ENCODE measurements around the gene DPP6.

DNA sequence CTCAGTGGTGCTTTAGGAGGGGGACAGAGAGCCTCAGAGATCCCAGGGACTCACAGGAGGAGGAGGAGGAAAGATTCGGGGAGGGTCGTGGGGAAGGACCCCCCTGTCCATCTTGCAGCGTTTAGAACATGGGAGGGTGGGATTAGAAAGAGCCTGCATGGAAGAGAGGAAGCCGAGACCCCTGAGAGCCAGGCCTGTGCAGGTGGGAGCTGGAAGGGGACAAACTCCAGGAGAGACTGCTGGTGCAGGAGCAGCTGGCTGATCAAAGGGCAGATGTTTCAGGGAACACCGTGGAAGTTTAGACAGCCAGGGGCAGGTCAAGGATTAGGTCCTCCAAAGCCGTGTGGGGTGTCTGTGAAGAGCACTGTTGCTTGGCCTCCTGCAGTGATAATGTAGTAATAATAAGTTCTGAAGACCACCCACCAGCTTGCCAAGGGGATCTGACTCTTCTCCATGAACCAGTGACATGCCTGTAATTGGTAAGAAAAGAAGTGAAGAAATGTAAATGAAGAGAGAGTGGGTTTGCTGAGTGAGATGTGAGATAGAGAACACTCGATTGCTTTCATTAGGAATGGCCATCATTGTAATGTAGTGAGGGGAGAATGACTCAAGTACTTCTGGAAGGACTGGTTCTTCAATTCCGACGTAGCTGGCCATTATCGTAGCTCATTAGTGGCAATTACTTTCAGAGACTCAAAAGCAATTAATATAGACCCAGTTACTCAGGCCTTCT lies 525.1 kb downstream of the DPP6 start:
- TF ChIP-seq, protein P1, sequence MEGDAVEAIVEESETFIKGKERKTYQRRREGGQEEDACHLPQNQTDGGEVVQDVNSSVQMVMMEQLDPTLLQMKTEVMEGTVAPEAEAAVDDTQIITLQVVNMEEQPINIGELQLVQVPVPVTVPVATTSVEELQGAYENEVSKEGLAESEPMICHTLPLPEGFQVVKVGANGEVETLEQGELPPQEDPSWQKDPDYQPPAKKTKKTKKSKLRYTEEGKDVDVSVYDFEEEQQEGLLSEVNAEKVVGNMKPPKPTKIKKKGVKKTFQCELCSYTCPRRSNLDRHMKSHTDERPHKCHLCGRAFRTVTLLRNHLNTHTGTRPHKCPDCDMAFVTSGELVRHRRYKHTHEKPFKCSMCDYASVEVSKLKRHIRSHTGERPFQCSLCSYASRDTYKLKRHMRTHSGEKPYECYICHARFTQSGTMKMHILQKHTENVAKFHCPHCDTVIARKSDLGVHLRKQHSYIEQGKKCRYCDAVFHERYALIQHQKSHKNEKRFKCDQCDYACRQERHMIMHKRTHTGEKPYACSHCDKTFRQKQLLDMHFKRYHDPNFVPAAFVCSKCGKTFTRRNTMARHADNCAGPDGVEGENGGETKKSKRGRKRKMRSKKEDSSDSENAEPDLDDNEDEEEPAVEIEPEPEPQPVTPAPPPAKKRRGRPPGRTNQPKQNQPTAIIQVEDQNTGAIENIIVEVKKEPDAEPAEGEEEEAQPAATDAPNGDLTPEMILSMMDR (IDR thresholded peaks at IDR 0.05): no peak
- TF ChIP-seq RXRA (IDR thresholded peaks at IDR 0.05; ENCODE audit: borderline replicate concordance, low read depth) (no peak), POLR2AphosphoS5 (IDR thresholded peaks at IDR 0.05; ENCODE audit: low read depth, low read length) (no peak)
